NCI-H1092 (cell line): ENCODE results near the gene AKAP8L.

Experiments
- DNase-seq: peaks from one replicate; lab custom pipeline; 2025; lab: John Stamatoyannopoulos, UW

Gene AKAP8L

GRCh38 chr19:15432629-15433518, 14.1 kb upstream of the AKAP8L start:
- DNase-seq = peak; percentile 86

DNA sequence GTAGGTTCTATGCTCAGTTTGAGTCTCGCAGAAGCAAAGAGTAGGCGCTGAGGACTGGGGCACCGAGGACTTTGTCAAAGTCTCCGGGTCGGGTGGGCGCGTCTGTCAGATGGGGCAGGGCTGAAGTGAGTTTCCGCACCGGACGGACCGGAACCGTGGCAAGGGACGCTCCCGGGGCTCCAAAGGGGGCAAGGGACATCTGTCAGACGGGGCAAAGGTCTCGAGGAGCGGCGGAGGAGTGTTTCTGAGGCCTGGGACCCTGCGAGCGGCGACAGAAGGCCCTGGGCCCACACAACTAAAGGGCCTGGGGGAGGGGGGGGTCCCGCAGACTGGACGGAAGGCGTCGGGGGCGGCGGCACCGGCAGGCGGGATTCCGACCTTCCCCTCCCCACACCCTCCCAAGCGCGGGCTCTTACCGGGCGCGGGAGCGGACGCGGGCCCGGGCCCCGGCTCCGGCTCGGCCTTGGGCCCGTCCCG, 13.3 kb upstream of the AKAP8L start:
- DNase-seq = no peak

DNA sequence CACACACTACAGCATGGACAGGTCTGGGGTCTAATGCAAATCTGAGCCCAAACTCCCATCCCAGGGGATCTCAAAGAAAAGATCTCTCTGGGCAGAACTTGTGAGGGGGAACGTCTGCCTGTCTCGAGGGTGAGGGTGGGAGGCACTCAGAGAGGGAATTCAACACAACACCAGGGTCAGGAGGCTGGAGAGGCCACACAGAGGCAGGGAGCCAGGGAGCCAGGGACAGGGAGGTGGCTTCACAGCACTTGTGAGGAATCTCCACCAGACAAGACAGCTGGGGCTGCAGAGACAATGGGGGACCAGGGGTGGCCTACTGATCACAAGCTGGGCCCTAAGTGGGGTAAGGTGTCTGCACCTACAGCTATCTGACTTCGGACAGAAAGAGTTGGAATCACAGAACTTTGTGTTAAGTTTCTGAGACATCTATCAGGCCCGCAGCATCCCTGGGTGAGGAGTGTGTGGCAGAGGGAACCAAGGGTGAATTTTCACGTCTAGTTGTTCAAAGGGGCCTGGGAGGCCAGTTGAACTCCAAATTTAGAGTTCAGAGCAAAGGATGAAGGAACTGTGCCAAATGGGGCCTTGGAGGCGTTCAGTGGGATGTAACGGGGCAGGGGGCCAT, 12.7 kb upstream of the AKAP8L start:
- no peak for DNase-seq

DNA sequence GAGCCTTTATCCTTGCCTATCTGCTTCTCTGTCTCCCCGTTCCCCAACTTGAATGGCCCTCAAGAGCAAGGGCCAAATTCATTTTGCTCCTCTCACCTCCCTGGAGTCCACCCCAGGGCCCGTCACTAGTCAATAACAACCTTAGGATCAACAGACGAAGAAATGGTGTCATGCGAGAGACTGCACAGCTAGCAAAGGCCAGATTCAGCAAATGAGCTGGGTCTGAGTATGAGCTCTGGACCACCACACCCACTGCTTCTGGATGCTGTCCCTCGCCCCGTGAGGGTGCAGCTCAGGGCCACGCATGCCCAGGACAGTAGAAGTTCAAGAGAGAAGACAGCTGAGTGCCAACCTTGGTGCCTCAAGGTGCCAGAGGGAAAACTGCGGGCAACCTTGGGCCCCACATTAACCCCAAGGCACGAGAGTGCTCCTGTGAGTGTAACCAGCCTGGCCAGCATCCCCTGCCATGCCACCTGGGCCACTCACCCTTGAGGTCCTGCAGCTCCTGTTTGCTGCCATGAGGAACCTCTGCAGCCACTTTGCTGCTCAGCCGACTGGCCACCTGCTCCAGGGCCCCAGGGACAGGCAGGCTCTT, 11.8 kb upstream of the AKAP8L start:
- DNase-seq = no peak

GRCh38 chr19:15429825-15430467, 11.2 kb upstream of the AKAP8L start:
- DNase-seq = no peak

DNA sequence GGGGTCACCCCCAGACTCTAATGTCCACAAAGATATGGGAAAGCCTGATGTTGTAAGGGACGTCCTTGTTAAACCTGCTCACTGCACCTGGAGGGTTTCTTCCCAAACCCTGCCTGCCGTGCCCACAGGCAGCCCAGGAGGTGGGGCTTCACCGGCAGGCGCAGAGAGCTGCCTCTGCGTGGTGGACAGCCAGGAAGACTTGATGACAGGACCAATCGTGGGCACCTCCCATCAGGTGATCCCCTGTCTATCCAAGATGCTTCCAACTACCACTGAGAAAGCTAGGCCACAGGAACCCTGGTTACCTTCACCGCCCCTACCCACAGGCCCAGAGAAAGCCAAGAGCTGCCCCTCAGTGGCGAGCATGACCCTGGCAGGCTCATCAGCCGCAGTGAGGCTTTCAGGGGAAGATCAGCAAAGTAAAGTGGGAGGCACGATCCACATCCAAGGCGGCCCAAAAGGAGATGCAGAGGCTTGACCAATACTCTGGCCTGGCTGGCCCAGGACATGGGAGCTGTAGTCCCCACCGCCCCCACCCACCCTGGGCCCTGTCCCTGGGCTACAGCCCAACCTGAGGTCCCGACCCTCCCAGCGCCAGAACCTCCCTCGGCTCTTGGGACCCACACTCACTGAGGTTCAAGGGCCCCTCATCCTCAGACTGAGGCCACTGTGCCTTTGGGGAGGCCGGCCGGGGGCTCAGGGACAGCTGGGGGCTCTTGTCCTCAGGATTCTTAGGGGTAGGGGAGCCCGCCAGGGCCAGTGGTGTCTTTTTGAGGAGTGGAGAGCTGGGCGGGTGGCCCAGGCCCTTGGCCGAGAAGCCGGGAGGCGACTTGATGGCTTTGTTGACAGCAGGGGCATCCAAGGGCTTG, 10.4 kb upstream of the AKAP8L start:
- no peak for DNase-seq

- no peak for DNase-seq
Measured at GRCh38 chr19:15427991-15428471, 9.2 kb upstream of the AKAP8L start.

GRCh38 chr19:15427350-15427700, 8.5 kb upstream of the AKAP8L start:
- no peak for DNase-seq

DNA sequence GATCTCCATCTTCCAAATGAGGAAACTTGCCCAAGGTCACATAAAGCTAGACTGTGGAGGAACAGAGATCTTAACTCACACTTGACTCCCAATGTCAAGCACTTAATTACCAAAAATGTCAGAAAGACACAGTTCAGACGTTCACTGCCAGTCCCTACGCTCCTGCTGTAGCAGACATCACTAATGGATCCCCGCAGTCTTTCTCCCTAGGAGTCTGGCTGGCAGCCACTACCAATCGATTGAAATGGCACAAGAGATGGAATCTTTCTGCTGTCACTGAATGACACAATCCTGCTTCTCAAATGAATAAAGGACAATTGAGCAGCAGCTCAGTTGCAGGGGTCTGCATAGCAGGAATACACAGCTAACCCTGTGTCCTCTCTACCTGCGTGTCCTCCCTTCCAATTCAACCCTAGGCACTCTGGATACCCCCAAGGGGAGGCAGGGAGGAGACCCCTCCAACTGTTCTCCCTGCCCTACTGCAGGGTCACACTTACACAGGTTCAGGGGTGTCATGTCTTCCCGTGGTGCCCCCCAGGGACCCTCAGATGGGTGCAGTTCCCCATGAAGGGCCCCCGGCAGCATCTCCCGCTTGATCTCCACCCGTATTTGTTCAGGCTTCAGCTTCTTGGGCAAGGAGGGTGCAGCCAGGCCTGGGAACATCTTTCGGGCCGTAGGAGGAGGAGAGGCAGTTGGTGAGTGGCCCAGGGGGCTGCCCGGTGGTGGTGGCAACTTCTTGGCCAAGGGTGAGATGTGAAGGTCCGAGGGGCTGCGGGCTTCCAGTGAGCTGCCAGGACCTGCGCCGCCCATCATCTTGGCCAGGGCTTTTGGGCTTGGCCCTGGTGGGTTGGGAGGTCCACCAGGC, 7.9 kb upstream of the AKAP8L start:
- DNase-seq = no peak

DNA sequence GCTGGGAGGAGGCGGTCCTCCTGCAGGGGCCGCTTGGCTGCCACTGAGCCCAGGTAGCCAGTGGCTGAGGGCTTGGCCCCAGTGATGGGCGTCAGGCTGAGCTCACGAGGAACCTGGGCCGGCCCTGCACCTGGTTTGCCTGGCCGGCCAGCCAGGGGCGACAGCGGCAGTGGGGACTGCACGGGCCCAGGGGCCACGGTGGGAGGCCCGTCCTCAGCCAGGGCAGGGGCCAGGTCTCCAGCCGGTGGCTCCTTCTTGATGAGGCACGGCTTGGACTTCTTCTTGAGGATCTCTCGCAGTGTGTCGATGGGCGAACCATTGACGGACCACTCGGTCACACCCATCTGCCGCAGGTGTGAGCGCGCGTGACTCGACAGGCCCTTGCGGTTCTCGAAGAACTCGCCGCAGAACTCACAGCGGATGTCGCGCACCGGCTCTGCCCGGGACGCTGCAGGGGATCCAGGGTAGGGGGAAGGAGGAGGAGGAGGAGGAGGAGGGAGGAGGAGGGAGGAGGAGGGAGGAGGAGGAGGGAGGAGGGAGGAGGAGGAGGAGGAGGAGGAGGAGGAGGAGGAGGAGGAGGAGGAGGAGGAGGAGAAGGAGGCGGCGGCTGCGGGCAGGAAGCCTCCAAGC, 6.6 kb upstream of the AKAP8L start:
- no peak for DNase-seq

DNA sequence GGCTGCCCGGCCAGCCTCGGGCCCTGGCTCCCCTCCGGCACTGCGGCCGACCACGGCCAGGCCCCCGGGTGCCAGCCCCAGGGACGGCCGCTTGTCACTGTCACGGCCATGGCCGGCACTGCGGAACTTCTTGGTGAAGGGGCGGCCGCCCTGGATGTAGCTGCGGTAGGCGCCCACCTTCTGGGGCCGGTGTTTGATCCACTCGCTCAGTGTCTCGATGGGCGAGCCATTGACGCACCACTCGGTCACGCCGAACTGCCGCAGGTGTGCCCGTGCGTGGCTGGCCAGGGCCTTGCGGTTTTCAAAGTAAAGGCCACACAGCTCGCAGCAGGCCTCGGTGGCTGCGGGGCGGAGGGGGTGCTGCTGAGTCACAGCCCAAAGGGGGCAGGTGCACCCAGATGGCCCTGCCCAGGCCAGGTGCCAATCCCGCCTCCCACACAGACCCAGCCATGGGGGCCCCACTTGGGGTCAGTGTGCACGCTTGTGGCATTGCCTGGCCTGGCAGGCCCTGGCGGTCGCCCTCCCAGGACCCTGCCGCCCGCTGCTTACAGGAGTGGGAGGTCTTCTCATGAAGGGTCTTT, 6.0 kb upstream of the AKAP8L start:
- DNase-seq = no peak

GRCh38 chr19:15424121-15424520, 5.3 kb upstream of the AKAP8L start:
- no peak for DNase-seq

GRCh38 chr19:15423130-15423529, 4.3 kb upstream of the AKAP8L start:
- DNase-seq = no peak

DNA sequence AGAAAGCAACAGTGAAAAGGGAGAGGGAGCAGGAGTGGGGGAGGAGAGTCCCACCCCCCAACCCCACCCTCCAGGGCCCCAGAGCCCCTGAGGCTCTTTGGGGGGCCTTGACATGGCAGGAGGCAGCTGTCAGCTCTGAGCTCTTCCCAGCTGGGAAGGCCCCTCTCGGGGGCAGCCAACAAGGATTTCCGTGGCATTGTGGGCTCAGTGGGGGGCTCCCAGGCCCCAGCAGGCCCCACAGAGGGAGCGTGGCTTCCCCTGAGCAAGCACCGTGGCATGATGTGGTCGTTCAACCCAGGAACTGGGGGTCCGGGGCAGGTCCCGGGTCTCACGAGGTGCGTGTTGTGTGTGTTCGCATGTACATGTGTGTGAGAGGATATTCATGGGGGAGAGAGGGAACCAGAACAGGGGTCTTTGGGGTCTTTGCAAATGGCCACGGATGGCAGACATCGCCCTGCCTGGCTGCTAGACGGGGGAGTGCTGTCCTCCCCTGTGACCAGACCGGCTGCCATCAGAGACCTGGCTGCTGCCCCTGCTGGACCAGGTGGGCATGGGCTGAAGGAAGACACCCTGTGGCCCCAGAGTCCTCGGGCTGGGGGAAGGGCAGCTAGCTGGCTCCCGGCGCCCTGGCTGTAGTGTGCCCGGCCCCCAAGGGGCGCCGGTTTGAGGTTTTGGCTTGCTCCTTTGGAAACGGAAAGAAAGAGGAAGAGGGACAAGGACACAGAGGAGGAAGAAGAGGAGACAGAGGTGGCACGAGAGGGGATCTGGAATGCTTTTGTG, 3.7 kb upstream of the AKAP8L start:
- no peak for DNase-seq

- peak; percentile 92 for DNase-seq
Measured at GRCh38 chr19:15421721-15422260, 3.0 kb upstream of the AKAP8L start.

GRCh38 chr19:15421136-15421695, 2.4 kb upstream of the AKAP8L start:
- DNase-seq = no peak

DNA sequence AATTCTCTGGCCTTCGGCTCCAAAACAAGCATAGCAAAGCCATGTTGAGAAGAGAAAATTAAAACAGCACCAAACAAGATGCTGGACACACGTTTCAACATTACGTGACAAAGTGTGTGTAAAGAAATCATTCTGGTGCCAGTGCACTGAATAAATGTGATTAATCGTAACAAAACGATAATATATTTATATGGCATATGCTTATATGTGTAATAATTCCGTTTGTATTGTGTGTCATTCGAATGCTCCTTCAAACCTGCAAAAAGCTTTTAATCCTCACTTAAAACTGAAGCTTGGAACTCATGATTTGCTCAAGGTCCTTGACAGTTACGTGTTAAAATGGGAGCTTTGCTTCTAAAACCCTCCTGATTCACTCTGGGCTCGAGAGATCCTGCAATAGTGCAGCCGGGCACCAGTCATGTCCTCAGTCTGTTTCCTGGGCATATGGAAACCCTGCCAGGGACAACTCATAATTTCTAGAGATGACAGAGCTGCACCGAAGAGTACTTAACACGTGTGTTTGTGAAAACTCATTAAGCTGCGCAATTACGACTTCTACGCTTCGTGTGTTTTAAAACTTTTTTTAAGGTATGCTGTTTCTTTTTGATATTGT, 731 bp upstream of the AKAP8L start:
- no peak for DNase-seq

GRCh38 chr19:15418231-15418578, 583 bp downstream of the AKAP8L start:
- DNase-seq = peak; percentile 54
